ENCODE measurements around the gene RIMKLB.

- TF ChIP-seq CTCF (IDR thresholded peaks at IDR 0.05) (no peak), EP300 (IDR thresholded peaks at IDR 0.05) (no peak)
Measured at GRCh38 chr12:8685051-8685450, 12.7 kb upstream of the RIMKLB start.
